G401 (cell line): ENCODE measurements around the gene SCN2A. TPM values are rescaled to one million over a fixed set of nuclear protein-coding genes. Genes with fewer than 3 reads are reported as not detected.
"Not testable (repeated sequence)": the region's sequence is repeated elsewhere in the genome, so short reads cannot be mapped to it uniquely, and the experiment has no call there.

Experiments used
- DNase-seq: peaks from one replicate; pipeline ENCODE4 v3.0.0-alpha.2; 2015; ENCODE audit warnings: low spot score
- in situ Hi-C: cut with HindIII; loops from 2 replicates; pipeline ENCODE4 v1.10.0; 2016; ENCODE audit warnings: low sequenced_read_pairs, mixed read lengths
- total RNA-seq: library from RNA; depleted of rRNA; stranded (reverse); fragments of >200 nt; shearing (Covaris generic); gene quantifications from 2 replicates; pipeline ENCODE4 v1.2.3, GENCODE V29; 2014

Gene SCN2A
- total RNA-seq, 1 experiment from 2014 or later, result not detected

- in situ Hi-C loops, result no loop called here
- DNase-seq, result no peak
Observed at GRCh38 chr2:165245081-165245793, 6.0 kb downstream of the SCN2A start.

- in situ Hi-C loops, result no loop called here
Observed at GRCh38 chr2:165248238-165248637, 9.0 kb downstream of the SCN2A start.

GRCh38 chr2:165251366-165251765 lies 12.2 kb downstream of the SCN2A start:
- DNase-seq, result no peak
- in situ Hi-C loops, result no loop called here

More at GRCh38 chr2:165248238-165248637, 9.0 kb downstream of the SCN2A start:
- DNase-seq, result no peak

GRCh38 chr2:165253178-165253577 lies 14.0 kb downstream of the SCN2A start:
- DNase-seq, result no peak
- in situ Hi-C loops, result no loop called here

- in situ Hi-C loops, result no loop called here
- DNase-seq, result no peak
Observed at GRCh38 chr2:165256618-165257017, 17.4 kb downstream of the SCN2A start.

GRCh38 chr2:165260347-165260746 lies 21.1 kb downstream of the SCN2A start:
- DNase-seq, in situ Hi-C loops: not testable (repeated sequence)

- in situ Hi-C loops, result no loop called here
- DNase-seq, result no peak
Observed at GRCh38 chr2:165268754-165269153, 29.5 kb downstream of the SCN2A start.

GRCh38 chr2:165273176-165273575 lies 34.0 kb downstream of the SCN2A start:
- in situ Hi-C loops, result no loop called here
- DNase-seq, result no peak

- DNase-seq, result peak; percentile 100
- in situ Hi-C loops, result no loop called here
Observed at GRCh38 chr2:165274698-165275097, 35.5 kb downstream of the SCN2A start.

- in situ Hi-C loops, result no loop called here
- DNase-seq, result no peak
Observed at GRCh38 chr2:165275932-165276331, 36.7 kb downstream of the SCN2A start.

GRCh38 chr2:165277295-165277694 lies 38.1 kb downstream of the SCN2A start:
- in situ Hi-C loops, result no loop called here
- DNase-seq, result no peak

- DNase-seq, result no peak
- in situ Hi-C loops, result no loop called here
Observed at GRCh38 chr2:165277860-165278656, 38.8 kb downstream of the SCN2A start.

GRCh38 chr2:165280356-165280755 lies 41.1 kb downstream of the SCN2A start:
- in situ Hi-C loops, result no loop called here
- DNase-seq, result no peak

GRCh38 chr2:165281387-165281786 lies 42.2 kb downstream of the SCN2A start:
- no peak for DNase-seq
- in situ Hi-C loops, result no loop called here

GRCh38 chr2:165283342-165283741 lies 44.1 kb downstream of the SCN2A start:
- no peak for DNase-seq
- in situ Hi-C loops, result no loop called here

GRCh38 chr2:165287094-165287778 lies 48.0 kb downstream of the SCN2A start:
- DNase-seq, result no peak
- in situ Hi-C loops, result no loop called here

GRCh38 chr2:165289069-165289468 lies 49.9 kb downstream of the SCN2A start:
- no peak for DNase-seq
- in situ Hi-C loops, result no loop called here

GRCh38 chr2:165293440-165294420 lies 54.5 kb downstream of the SCN2A start:
- in situ Hi-C loops, result no loop called here
- DNase-seq, result peak; percentile 98

GRCh38 chr2:165294912-165295311 lies 55.7 kb downstream of the SCN2A start:
- in situ Hi-C loops, result no loop called here

More at GRCh38 chr2:165294912-165295311, 55.7 kb downstream of the SCN2A start:
- DNase-seq, result peak; percentile 94
